GM18519 (cell line): ENCODE data around the gene ANKRD6.

Source experiments
- ATAC-seq: cut with Tn5 transposase; IDR thresholded peaks from one replicate; pipeline ENCODE4 v1.9.1; 2021; ENCODE audit warnings: mild to moderate bottlenecking, moderate library complexity; ENCODE audit not compliant: unreplicated experiment, low FRiP score

Gene ANKRD6

GRCh38 chr6:89679215-89680120 lies 246.5 kb downstream of the ANKRD6 start:
- no peak for ATAC-seq

DNA sequence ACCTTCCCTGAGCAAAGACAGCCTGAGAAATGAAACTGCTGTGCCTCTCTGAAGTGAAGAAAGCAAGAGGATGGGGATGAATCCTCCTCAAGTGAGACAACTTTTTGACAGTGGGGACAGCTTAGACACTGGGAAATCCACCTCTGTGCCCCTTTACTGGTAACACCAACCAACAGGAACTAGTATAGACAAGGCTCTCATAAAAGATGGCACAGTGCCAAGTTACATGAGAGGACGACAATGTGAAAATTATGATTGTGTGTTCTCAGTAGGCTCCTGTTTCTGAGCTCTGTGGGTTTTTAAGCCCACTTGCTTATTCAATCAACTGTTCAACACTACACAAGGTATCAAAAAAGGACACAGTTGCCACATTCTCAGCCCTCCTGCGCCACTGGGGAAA lies 247.2 kb downstream of the ANKRD6 start:
- no peak for ATAC-seq

DNA sequence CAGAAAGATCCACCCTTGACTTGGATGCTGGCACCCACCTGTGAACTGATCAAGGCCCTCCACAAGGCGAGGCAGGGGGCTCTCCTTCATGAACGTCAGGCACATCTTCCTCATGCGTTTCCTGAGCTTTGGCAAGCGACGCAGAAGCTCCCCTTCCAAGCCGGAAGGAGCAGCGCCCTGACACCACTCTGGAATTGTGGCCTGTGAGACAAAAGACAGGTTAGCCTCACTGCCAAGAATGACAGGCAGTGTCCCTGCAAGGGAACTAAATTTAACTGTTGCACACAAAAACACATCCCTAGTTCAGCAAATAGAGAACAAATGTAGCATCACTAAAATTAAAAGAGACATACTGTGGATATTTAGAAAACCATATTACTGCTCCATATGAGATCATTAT lies 247.6 kb downstream of the ANKRD6 start:
- ATAC-seq: no peak

DNA sequence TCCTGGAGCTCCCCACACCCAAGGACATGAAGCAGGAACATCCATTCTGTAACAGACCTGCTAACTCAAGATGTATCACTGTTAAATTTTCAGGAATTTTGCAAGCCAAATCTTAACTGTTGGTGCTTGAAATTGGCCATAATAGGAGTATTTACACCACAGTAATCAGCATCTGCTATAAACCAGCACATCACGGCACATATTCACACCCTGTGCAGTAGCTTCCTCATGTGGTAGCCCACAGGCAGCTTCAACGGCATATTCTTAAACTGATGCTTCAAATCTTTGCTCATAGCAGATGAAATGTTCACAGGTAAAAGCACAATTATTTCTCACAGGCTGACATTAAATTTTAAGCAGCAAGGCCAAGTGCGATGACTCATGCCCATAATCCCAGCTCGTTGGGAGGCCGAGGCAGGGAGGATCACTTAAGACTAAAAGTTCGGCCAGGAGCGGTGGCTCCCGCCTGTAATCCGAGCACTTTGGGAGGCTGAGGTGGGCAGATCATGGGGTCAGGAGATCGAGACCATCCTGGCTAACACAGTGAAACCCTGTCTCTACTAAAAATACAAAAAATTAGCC lies 249.1 kb downstream of the ANKRD6 start:
- ATAC-seq: no peak

DNA sequence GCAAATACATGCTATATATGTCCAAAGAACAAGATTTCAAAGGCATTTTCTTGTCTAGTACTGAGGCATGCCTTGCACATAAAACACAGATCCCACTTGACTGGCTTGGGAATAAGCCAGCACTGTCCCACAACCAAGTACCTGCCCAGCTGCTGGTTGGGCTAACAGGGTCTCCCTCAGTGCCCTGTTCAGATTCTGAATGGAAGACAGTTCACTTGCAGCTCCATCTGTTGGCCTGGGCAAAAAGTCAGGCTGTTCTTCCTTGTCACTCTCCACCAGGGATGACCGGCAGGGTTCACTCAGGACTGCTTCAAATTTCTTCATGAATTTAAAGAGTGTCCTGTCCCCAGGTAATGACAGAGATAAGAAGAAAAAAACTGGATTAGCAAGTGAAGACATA lies 250.0 kb downstream of the ANKRD6 start:
- ATAC-seq: no peak
